GM12891 (cell line): ENCODE data around the gene IL13RA1.

Experiments used
- DNase-seq: peaks from one replicate; pipeline ENCODE4 v3.0.0; 2011; ENCODE audit warnings: low spot score; ENCODE audit not compliant: insufficient read length
- FAIRE-seq: peaks from 2 replicates; lab custom pipeline; 2011; peaks lifted over from hg19 to GRCh38; lab: Jason Lieb, UNC
- PAX5 ChIP-seq: IDR thresholded peaks from 2 replicates; pipeline ENCODE4 v1.6.1; 2011; ENCODE audit warnings: low read length, moderate library complexity, mild to moderate bottlenecking; ENCODE audit not compliant: insufficient read depth, severe bottlenecking
- POLR2A ChIP-seq: IDR thresholded peaks from 2 replicates; pipeline ENCODE4 v1.6.1; 2011; ENCODE audit warnings: low read depth, low read length, control low read depth
- POLR2AphosphoS5 ChIP-seq: IDR thresholded peaks from 2 replicates; pipeline ENCODE4 v1.6.1; 2011; ENCODE audit warnings: low read depth, low read length, control low read depth
- POU2F2 ChIP-seq: IDR thresholded peaks from 2 replicates; pipeline ENCODE4 v1.6.1; 2011; ENCODE audit warnings: low read depth, mild to moderate bottlenecking, control low read depth, low read length, moderate library complexity
- SPI1 ChIP-seq: IDR thresholded peaks from 2 replicates; pipeline ENCODE4 v1.6.1; 2011; ENCODE audit warnings: low read depth, low read length, control low read depth
- TAF1 ChIP-seq: IDR thresholded peaks from 2 replicates; pipeline ENCODE4 v1.6.1; 2011; ENCODE audit warnings: low read depth, low read length, control low read depth

The IL13RA1 gene

DNA sequence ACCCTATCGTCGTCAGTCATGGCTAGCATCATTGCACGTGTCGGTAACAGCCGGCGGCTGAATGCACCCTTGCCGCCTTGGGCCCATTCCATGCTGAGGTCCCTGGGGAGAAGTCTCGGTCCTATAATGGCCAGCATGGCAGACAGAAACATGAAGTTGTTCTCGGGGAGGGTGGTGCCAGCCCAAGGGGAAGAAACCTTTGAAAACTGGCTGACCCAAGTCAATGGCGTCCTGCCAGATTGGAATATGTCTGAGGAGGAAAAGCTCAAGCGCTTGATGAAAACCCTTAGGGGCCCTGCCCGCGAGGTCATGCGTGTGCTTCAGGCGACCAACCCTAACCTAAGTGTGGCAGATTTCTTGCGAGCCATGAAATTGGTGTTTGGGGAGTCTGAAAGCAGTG is 97.8 kb downstream of the IL13RA1 start:
- TF ChIP-seq POU2F2 (no peak), PAX5 (no peak), POLR2AphosphoS5 (no peak), TAF1 (no peak), SPI1 (no peak)
- DNase-seq (no peak), FAIRE-seq (no peak)

DNA sequence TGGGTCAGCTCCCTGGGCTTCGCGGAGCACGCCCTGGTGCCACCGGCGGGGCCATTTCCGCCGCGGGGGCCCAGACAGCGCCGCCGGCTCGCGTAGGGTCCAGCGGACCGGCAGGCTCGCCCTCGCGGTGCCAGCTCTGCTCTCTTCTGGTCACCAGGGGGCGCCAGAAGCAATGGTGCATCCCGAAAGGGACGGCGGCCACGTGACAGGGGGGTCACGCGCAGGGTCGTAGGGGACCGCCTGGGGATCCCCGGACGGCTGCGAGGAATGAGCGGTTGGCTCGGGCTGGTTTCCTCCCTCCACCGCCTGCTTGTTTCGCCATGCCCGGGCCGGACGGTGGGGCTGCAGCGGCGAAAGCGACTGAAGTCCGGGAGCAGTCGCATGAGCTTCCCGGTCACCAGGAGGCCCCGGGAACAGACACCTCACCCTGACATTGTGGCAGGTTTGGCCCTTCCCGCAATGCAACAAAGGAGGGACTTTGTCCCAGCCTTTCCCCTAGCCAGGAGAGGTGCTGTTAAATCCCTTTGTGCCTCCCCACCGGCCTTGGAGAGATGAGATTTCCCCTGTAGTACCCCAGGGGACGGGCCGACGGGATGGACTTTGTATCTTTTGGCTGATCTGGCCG is 112.0 kb downstream of the IL13RA1 start:
- TF ChIP-seq SPI1 = no peak
- no peak for TF ChIP-seq POLR2AphosphoS5
- no peak for TF ChIP-seq POU2F2
- no peak for TF ChIP-seq TAF1
- TF ChIP-seq POLR2A = no peak
- TF ChIP-seq PAX5 = no peak
- DNase-seq = peak; percentile 26
- FAIRE-seq = no peak
